ENCODE data around the gene EIF4B. TPM values are rescaled to one million over a fixed set of nuclear protein-coding genes. Genes with fewer than 3 reads are reported as not detected.

Gene EIF4B
- total RNA-seq, 1 experiment from 2014 or later: 809 TPM

DNA sequence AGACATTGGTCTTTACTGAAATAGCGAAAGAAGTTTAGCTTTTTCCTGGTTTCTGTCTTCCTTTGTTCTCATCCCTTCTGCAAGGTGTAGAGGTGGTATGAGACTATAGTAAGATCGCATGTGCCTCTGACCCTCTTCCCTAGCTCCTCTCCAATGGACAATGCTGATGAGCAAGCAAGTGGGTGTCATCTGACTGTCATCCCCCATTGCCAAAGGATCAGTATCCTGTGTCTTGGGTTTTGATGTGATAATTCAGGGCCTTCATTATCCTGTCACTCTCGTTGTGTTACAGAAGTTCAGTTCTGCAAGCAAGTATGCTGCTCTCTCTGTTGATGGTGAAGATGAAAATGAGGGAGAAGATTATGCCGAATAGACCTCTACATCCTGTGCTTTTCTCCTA lies 33.6 kb downstream of the EIF4B start:
- Histone ChIP-seq H3K27me3 (ENCODE audit: insufficient read depth, low read length) (no peaks in the 10 kb centered on the region), H3K36me3 (ENCODE audit: control insufficient read depth in 1 of 2, insufficient read depth in 2 of 2, low read length in 2 of 2) (peaks cover 39 to 44% of the 10 kb centered on the region in 2 experiments), H3K4me1 (ENCODE audit: control insufficient read depth in 1 of 2, insufficient read depth in 2 of 2, low read length in 2 of 2) (peaks cover 8 to 23% of the 10 kb centered on the region in 2 experiments; a peak in 3 of 4 replicates), H4K20me1 (ENCODE audit: insufficient read depth) (0 out of 2 replicates have a peak, but pooled peaks cover 10% of the 10 kb centered on the region), H3K9ac (ENCODE audit: low read length) (no peak overlapping the region), H2AFZ (ENCODE audit: low read depth, low read length, poor library complexity, severe bottlenecking) (no peak overlapping the region), H3K79me2 (ENCODE audit: insufficient read depth, low read length) (peaks cover 26% of the 10 kb centered on the region; the same call in 1 of the 2 replicates), H3K9me2 (ENCODE audit: insufficient read depth) (no peaks in the 10 kb centered on the region), H3K4me3 (replicated peaks in 1 of 2; ENCODE audit: low read depth in 1 of 2, low read length in 2 of 2) (no peak overlapping the region), H3K9me3 (ENCODE audit: control insufficient read depth in 1 of 2, insufficient read depth in 1 of 2, low read depth in 1 of 2, low read length in 2 of 2) (no peaks in the 10 kb centered on the region), H3K4me2 (ENCODE audit: low read length) (no peak overlapping the region), H3K27ac (ENCODE audit: low read depth, low read length) (no peak overlapping the region)
- TF ChIP-seq, protein P1, sequence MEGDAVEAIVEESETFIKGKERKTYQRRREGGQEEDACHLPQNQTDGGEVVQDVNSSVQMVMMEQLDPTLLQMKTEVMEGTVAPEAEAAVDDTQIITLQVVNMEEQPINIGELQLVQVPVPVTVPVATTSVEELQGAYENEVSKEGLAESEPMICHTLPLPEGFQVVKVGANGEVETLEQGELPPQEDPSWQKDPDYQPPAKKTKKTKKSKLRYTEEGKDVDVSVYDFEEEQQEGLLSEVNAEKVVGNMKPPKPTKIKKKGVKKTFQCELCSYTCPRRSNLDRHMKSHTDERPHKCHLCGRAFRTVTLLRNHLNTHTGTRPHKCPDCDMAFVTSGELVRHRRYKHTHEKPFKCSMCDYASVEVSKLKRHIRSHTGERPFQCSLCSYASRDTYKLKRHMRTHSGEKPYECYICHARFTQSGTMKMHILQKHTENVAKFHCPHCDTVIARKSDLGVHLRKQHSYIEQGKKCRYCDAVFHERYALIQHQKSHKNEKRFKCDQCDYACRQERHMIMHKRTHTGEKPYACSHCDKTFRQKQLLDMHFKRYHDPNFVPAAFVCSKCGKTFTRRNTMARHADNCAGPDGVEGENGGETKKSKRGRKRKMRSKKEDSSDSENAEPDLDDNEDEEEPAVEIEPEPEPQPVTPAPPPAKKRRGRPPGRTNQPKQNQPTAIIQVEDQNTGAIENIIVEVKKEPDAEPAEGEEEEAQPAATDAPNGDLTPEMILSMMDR (IDR thresholded peaks at IDR 0.05 in 2 of 3, conservative IDR thresholded peaks at IDR 0.05 in 1 of 3; ENCODE audit: borderline replicate concordance in 1 of 3, insufficient read depth in 1 of 3, low read depth in 2 of 3, low read length in 2 of 3): no peak
- TF ChIP-seq EZH2 (IDR thresholded peaks at IDR 0.05) (no peak), RAD21 (IDR thresholded peaks at IDR 0.05; ENCODE audit: low read depth) (no peak)
- TF ChIP-seq, protein P2, sequence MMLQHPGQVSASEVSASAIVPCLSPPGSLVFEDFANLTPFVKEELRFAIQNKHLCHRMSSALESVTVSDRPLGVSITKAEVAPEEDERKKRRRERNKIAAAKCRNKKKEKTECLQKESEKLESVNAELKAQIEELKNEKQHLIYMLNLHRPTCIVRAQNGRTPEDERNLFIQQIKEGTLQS (IDR thresholded peaks at IDR 0.05): no peak
- TF ChIP-seq, protein P3, sequence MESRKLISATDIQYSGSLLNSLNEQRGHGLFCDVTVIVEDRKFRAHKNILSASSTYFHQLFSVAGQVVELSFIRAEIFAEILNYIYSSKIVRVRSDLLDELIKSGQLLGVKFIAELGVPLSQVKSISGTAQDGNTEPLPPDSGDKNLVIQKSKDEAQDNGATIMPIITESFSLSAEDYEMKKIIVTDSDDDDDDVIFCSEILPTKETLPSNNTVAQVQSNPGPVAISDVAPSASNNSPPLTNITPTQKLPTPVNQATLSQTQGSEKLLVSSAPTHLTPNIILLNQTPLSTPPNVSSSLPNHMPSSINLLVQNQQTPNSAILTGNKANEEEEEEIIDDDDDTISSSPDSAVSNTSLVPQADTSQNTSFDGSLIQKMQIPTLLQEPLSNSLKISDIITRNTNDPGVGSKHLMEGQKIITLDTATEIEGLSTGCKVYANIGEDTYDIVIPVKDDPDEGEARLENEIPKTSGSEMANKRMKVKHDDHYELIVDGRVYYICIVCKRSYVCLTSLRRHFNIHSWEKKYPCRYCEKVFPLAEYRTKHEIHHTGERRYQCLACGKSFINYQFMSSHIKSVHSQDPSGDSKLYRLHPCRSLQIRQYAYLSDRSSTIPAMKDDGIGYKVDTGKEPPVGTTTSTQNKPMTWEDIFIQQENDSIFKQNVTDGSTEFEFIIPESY (IDR thresholded peaks at IDR 0.05; ENCODE audit: extremely low read depth, insufficient replicate concordance, low read length): no peak
- CTCF ChIA-PET: interaction anchor here (1.4 to 1.5 kb wide), 2 partner anchors 9 kb away, joined by 4 to 5 read pairs; no protein-coding TSS in a partner anchor
- no peak for ATAC-seq
- intact Hi-C loops (cut with micrococcal nuclease): no loop called here
- no peak for DNase-seq (ENCODE audit: low read depth, low spot score)
- POLR2A ChIA-PET: no interaction called here
- RAD21 ChIA-PET (ENCODE audit: low non-redundant PET in 1 of 2, low total read pairs in 2 of 2, uncharacterized antibody in 2 of 2, unreplicated experiment in 2 of 2): no interaction called here
- no TSS peak for BruUV-seq (replicated peaks)

Data from HCT116 (cell line).